WTC11 (cell line): ENCODE results near the gene CACNA1F. TPM values are rescaled to one million over a fixed set of nuclear protein-coding genes. Genes with fewer than 3 reads are reported as not detected.
"Not testable (repeated sequence)": the region's sequence is repeated elsewhere in the genome, so short reads cannot be mapped to it uniquely, and the experiment has no call there.

Source experiments
- ATAC-seq: fragments of 200-7000 bp; cut with Tn5 transposase; 2 replicates; pipeline ENCODE4 v1.10.0; 2021; ENCODE audit warnings: mild to moderate bottlenecking, moderate library complexity
- CTCF ChIA-PET: fragments of 300-600 bp; sonication (Branson Sonifier 250); formaldehyde crosslinking; loops from one replicate; lab custom pipeline; 2021; ENCODE audit warnings: antibody characterized with exemption; lab: Charles Lee
- POLR2A ChIA-PET: fragments of 350-600 bp; sonication (Branson Sonifier 250); formaldehyde crosslinking; loops from one replicate; lab custom pipeline; 2021; ENCODE audit warnings: antibody characterized with exemption; lab: Charles Lee
- DNase-seq: peaks from one replicate; pipeline ENCODE4 v3.0.0; 2021; ENCODE audit warnings: low spot score
- H3K27ac Mint-ChIP-seq: 2 replicates; pipeline ENCODE4 v1.8.0; 2021; ENCODE audit warnings: mixed read lengths
- H3K27me3 Mint-ChIP-seq: 2 replicates; pipeline ENCODE4 v1.8.0; 2021; ENCODE audit warnings: low read depth, mild to moderate bottlenecking, moderate library complexity, mixed read lengths
- H3K36me3 Mint-ChIP-seq: 2 replicates; pipeline ENCODE4 v1.8.0; 2021; ENCODE audit warnings: mixed read lengths
- H3K4me1 Mint-ChIP-seq: 2 replicates; pipeline ENCODE4 v1.8.0; 2022; ENCODE audit warnings: mixed read lengths
- H3K4me3 Mint-ChIP-seq: 2 replicates; pipeline ENCODE4 v1.8.0; 2021; ENCODE audit warnings: mild to moderate bottlenecking, moderate library complexity, mixed read lengths
- H3K9me3 Mint-ChIP-seq: 2 replicates; pipeline ENCODE4 v1.8.0; 2021; ENCODE audit warnings: mixed read lengths
- ATF2 ChIP-seq: sonication (generic); formaldehyde crosslinking; IDR thresholded peaks from 2 replicates; pipeline ENCODE4 v1.8.1; 2022; ENCODE audit warnings: low read depth, missing genetic modification reagents, borderline replicate concordance
- CDX4 ChIP-seq: fragments of 250-450 bp; sonication (Bioruptor Pico); IDR thresholded peaks from 2 replicates; pipeline ENCODE4 v1.9.0; 2021; ENCODE audit warnings: moderate library complexity, mild to moderate bottlenecking, inconsistent platforms, borderline replicate concordance
- CTCF ChIP-seq: fragments of 200-600 bp; IDR thresholded peaks from 2 replicates; pipeline ENCODE4 v1.8.0; 2022; ENCODE audit warnings: antibody characterized with exemption
- EMX1 ChIP-seq: fragments of 250-450 bp; sonication (Bioruptor Pico); IDR thresholded peaks from 2 replicates; pipeline ENCODE4 v1.8.0; 2021; ENCODE audit warnings: mild to moderate bottlenecking
- ERG ChIP-seq: fragments of 250-450 bp; sonication (Bioruptor Pico); IDR thresholded peaks from 2 replicates; pipeline ENCODE4 v1.8.0; 2021; ENCODE audit warnings: mild to moderate bottlenecking
- GABPB1 ChIP-seq: sonication (generic); formaldehyde crosslinking; IDR thresholded peaks from 2 replicates; pipeline ENCODE4 v1.8.1; 2023; ENCODE audit warnings: mild to moderate bottlenecking, missing genetic modification reagents
- GRHL2 ChIP-seq: fragments of 250-450 bp; sonication (Bioruptor Pico); IDR thresholded peaks from 2 replicates; pipeline ENCODE4 v1.8.0; 2022; ENCODE audit warnings: mild to moderate bottlenecking, moderate library complexity; ENCODE audit not compliant: insufficient replicate concordance, severe bottlenecking
- HMGA2 ChIP-seq: fragments of 250-450 bp; sonication (Bioruptor Pico); IDR thresholded peaks from 2 replicates; pipeline ENCODE4 v1.4.0; 2021; ENCODE audit warnings: mild to moderate bottlenecking, moderate library complexity
- IRF1 ChIP-seq: sonication (generic); formaldehyde crosslinking; IDR thresholded peaks from 2 replicates; pipeline ENCODE4 v1.8.0; 2023; ENCODE audit warnings: missing genetic modification reagents
- KAT7 ChIP-seq: sonication (generic); formaldehyde crosslinking; IDR thresholded peaks from 2 replicates; pipeline ENCODE4 v1.8.1; 2023; ENCODE audit warnings: missing genetic modification reagents, mild to moderate bottlenecking, borderline replicate concordance
- MAX ChIP-seq: sonication (generic); formaldehyde crosslinking; IDR thresholded peaks from 2 replicates; pipeline ENCODE4 v1.8.0; 2022; ENCODE audit warnings: mild to moderate bottlenecking, missing genetic modification reagents
- NFATC4 ChIP-seq: fragments of 250-450 bp; sonication (Bioruptor Pico); IDR thresholded peaks from 2 replicates; pipeline ENCODE4 v1.9.0; 2021; ENCODE audit warnings: mild to moderate bottlenecking
- NFE2L1 ChIP-seq: sonication (generic); formaldehyde crosslinking; IDR thresholded peaks from 2 replicates; pipeline ENCODE4 v1.8.1; 2023; ENCODE audit warnings: missing genetic modification reagents
- NR3C1 ChIP-seq: sonication (generic); formaldehyde crosslinking; conservative IDR thresholded peaks from 2 replicates; pipeline ENCODE4 v1.8.1; 2023; ENCODE audit warnings: low read depth, mild to moderate bottlenecking, missing genetic modification reagents
- OVOL2 ChIP-seq: fragments of 250-450 bp; sonication (Bioruptor Pico); IDR thresholded peaks from 2 replicates; pipeline ENCODE4 v1.9.0; 2021; ENCODE audit warnings: mild to moderate bottlenecking, borderline replicate concordance
- STAT6 ChIP-seq: sonication (generic); formaldehyde crosslinking; conservative IDR thresholded peaks from 2 replicates; pipeline ENCODE4 v1.8.1; 2023; ENCODE audit warnings: mild to moderate bottlenecking, low read depth, missing genetic modification reagents, moderate library complexity
- ZNF232 ChIP-seq: sonication (generic); formaldehyde crosslinking; IDR thresholded peaks from 2 replicates; pipeline ENCODE4 v1.8.0; 2022; ENCODE audit warnings: mild to moderate bottlenecking, missing genetic modification reagents
- ZNF317 ChIP-seq: sonication (generic); formaldehyde crosslinking; IDR thresholded peaks from 2 replicates; pipeline ENCODE4 v1.8.1; 2023; ENCODE audit warnings: low read depth, mild to moderate bottlenecking, moderate library complexity, missing genetic modification reagents, borderline replicate concordance
- ZNF423 ChIP-seq: fragments of 250-450 bp; sonication (Bioruptor Pico); IDR thresholded peaks from 2 replicates; pipeline ENCODE4 v2.1.2; 2022; ENCODE audit warnings: mild to moderate bottlenecking, moderate library complexity
- ZNF671 ChIP-seq: fragments of 250-450 bp; sonication (Bioruptor Pico); IDR thresholded peaks from 2 replicates; pipeline ENCODE4 v1.8.0; 2021; ENCODE audit warnings: mild to moderate bottlenecking
- total RNA-seq: library from RNA; stranded (reverse); gene quantifications from 3 replicates; pipeline ENCODE4 v1.2.3, GENCODE V29; 2021

CACNA1F gene
- total RNA-seq, 1 experiment from 2014 or later, result 1.6 TPM

- TF ChIP-seq MAX (CRISPR knock-in tag) (no peak), ERG (CRISPR knock-in tag) (no peak), NFATC4 (CRISPR knock-in tag) (no peak)
Observed at GRCh38 chrX:49175435-49176274, 57.5 kb downstream of the CACNA1F start (continued).

GRCh38 chrX:49174723-49175122, 58.4 kb downstream of the CACNA1F start:
- Mint-ChIP-seq H3K27ac (no peak overlapping the region), H3K4me3 (no peak overlapping the region), H3K27me3 (peaks cover 31% of the 10 kb centered on the region), H3K4me1 (peaks cover 18% of the 10 kb centered on the region), H3K9me3 (no peaks in the 10 kb centered on the region), H3K36me3 (peaks cover 22% of the 10 kb centered on the region)
- DNase-seq, result no peak
- POLR2A ChIA-PET, result no interaction called here
- CTCF ChIA-PET, result no interaction called here
- TF ChIP-seq IRF1 (CRISPR knock-in tag) (no peak), ATF2 (CRISPR knock-in tag) (no peak), OVOL2 (CRISPR knock-in tag) (no peak), ZNF423 (CRISPR knock-in tag) (no peak), ZNF671 (CRISPR knock-in tag) (no peak), ZNF232 (no peak), HMGA2 (CRISPR knock-in tag) (no peak), CDX4 (CRISPR knock-in tag) (no peak)
- ATAC-seq, result peak; percentile 31

- peaks cover 14% of the 10 kb centered on the region for H3K36me3 Mint-ChIP-seq
- CTCF ChIA-PET, H3K9me3 Mint-ChIP-seq, H3K4me3 Mint-ChIP-seq, ATAC-seq, POLR2A ChIA-PET, DNase-seq, H3K27ac Mint-ChIP-seq: not testable (repeated sequence)
- peaks cover 18% of the 10 kb centered on the region for H3K4me1 Mint-ChIP-seq
- peaks cover 37% of the 10 kb centered on the region for H3K27me3 Mint-ChIP-seq
Observed at GRCh38 chrX:49173544-49173943, 59.6 kb downstream of the CACNA1F start.

GRCh38 chrX:49172280-49172780, 60.8 kb downstream of the CACNA1F start:
- ChIA-PET CTCF (interaction anchor here (0.6 to 1.8 kb wide), 5 partner anchors 9 to 83 kb away, joined by 3 to 6 read pairs (median 3); no protein-coding TSS in a partner anchor), POLR2A (interaction anchor here (0.9 to 1.2 kb wide), 2 partner anchors 17 to 28 kb away, joined by 4 read pairs; no protein-coding TSS in a partner anchor)
- no peak for TF ChIP-seq KAT7 (CRISPR knock-in tag)
- no peak for TF ChIP-seq CTCF
- no peak for TF ChIP-seq EMX1
- no peak for TF ChIP-seq NR3C1 (CRISPR knock-in tag)
- no peak for TF ChIP-seq STAT6 (CRISPR knock-in tag)
- no peak for TF ChIP-seq GRHL2 (CRISPR knock-in tag)
- no peak for TF ChIP-seq ZNF317 (CRISPR knock-in tag)
- no peak for TF ChIP-seq NFE2L1 (CRISPR knock-in tag)
- TF ChIP-seq MAX (CRISPR knock-in tag), result no peak
- no peak for TF ChIP-seq GABPB1 (CRISPR knock-in tag)

More at GRCh38 chrX:49172280-49172780, 60.8 kb downstream of the CACNA1F start:
- ATAC-seq (peak; percentile 38; the same call in 1 of the 2 replicates), DNase-seq (no peak)
- Mint-ChIP-seq H3K36me3 (peaks cover 11% of the 10 kb centered on the region), H3K4me1 (peaks cover 24% of the 10 kb centered on the region), H3K4me3 (peak overlapping the region; percentile 72), H3K27me3 (peaks cover 45% of the 10 kb centered on the region), H3K9me3 (no peaks in the 10 kb centered on the region), H3K27ac (no peak overlapping the region)
